ENCODE measurements around the gene ESYT2. TPM values are rescaled to one million over a fixed set of nuclear protein-coding genes. Genes with fewer than 3 reads are reported as not detected.

The ESYT2 gene
- polyA plus RNA-seq, 1 of the 3 experiments (the other 2 are of a cell fraction) = 34.2 TPM

DNA sequence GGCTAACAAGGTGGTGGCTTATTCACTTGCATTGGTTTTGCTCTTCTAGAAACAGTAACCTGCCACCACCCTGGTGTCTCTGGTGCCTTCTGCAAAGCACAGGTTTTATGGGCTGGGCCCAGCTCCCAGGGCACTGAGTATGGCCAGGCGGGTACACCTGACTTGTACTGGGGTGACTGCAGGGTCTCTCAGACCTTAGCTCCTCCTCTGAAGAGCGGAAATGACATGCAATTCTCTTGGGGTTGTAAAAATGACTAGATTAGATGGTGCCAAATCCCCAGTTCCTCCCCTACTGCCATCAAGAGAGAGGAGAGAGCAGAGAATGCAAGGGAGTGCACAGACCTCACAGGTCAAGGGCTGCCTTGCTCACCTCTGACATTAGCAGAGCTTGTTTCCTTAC, 14.7 kb downstream of the ESYT2 start:
- H2AFZ ChIP-seq (ENCODE audit: low read depth) = no peak overlapping the region
- H3K9me3 ChIP-seq = no peaks in the 10 kb centered on the region
- TF ChIP-seq RAD21 (IDR thresholded peaks at IDR 0.05; ENCODE audit: low read length) = no peak
- TF ChIP-seq NRF1 (IDR thresholded peaks at IDR 0.05; ENCODE audit: low read depth, low read length) = no peak
- TF ChIP-seq GABPA (IDR thresholded peaks at IDR 0.05; ENCODE audit: low read depth) = no peak
- TF ChIP-seq, protein P1, sequence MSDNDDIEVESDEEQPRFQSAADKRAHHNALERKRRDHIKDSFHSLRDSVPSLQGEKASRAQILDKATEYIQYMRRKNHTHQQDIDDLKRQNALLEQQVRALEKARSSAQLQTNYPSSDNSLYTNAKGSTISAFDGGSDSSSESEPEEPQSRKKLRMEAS (IDR thresholded peaks at IDR 0.05; ENCODE audit: low read depth) = no peak
- H3K9me2 ChIP-seq = no peaks in the 10 kb centered on the region
- WGBS (ENCODE audit: low lambda C conversion rate) = 92% methylated on average over 2 of the region's 2 CpGs
- peaks cover 11% of the 10 kb centered on the region; the same call in 1 of the 2 replicates for H4K20me1 ChIP-seq (ENCODE audit: insufficient read depth)
- peaks cover 22 to 24% of the 10 kb centered on the region in 2 experiments for H3K4me1 ChIP-seq (ENCODE audit: control insufficient read depth in 1 of 2, insufficient read depth in 2 of 2, low read depth in 1 of 2, low read length in 1 of 2)
- H3F3A ChIP-seq (replicated peaks; ENCODE audit: insufficient read depth) = peaks cover 20% of the 10 kb centered on the region
- H3K4me3 ChIP-seq (ENCODE audit: low read depth in 2 of 2, low read length in 1 of 2) = no peak overlapping the region
- no peak for DNase-seq
- peaks cover 0 to 6% of the 10 kb centered on the region in 2 experiments for H3K36me3 ChIP-seq (replicated peaks in 1 of 2; ENCODE audit: control insufficient read depth in 1 of 2, insufficient read depth in 2 of 2, low read length in 1 of 2)
- CTCF ChIA-PET = no interaction called here
- no peak overlapping the region for H3K9ac ChIP-seq
- H3K79me2 ChIP-seq (ENCODE audit: insufficient read depth) = peaks cover 86% of the 10 kb centered on the region
- POLR2A ChIA-PET = interaction anchor here (0.5 kb wide), 1 partner anchor 52 kb away, joined by 3 read pairs; no protein-coding TSS in a partner anchor
- H3K27ac ChIP-seq (ENCODE audit: low read depth in 2 of 2, low read length in 1 of 2) = no peak overlapping the region
- no peaks in the 10 kb centered on the region for H3K27me3 ChIP-seq (ENCODE audit: insufficient read depth)
- H3K4me2 ChIP-seq = no peak overlapping the region

DNA sequence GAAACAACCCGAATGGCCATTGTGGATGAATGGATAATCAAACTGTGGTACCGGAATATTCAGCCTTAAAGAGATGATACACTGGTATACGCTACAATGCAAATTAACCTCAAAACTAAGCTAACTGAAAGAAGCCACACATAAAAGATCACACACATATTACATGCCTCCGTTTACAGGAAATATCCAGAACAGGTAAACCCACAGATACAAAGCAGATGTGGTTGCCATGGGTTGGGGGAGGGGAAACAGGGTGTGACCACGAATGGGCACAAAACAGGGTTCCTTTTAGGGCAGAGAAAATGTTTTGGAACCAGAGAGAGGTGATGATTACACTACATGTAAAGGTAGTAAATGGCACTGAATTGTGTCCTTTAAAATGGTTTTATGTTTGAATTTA, 16.6 kb downstream of the ESYT2 start:
- H3K9me3 ChIP-seq = no peaks in the 10 kb centered on the region
- no peak overlapping the region for H3K27ac ChIP-seq (ENCODE audit: low read depth in 2 of 2, low read length in 1 of 2)
- H3K27me3 ChIP-seq (ENCODE audit: insufficient read depth) = no peaks in the 10 kb centered on the region
- H3K4me3 ChIP-seq (ENCODE audit: low read depth in 2 of 2, low read length in 1 of 2) = no peak overlapping the region
- 84% methylated on average over 5 of the region's 5 CpGs for WGBS (ENCODE audit: low lambda C conversion rate)
- peaks cover 5 to 12% of the 10 kb centered on the region in 2 experiments; a peak in 3 of 4 replicates for H3K4me1 ChIP-seq (ENCODE audit: control insufficient read depth in 1 of 2, insufficient read depth in 2 of 2, low read depth in 1 of 2, low read length in 1 of 2)
- peaks cover 4% of the 10 kb centered on the region for H3F3A ChIP-seq (replicated peaks; ENCODE audit: insufficient read depth)
- no peak overlapping the region for H3K4me2 ChIP-seq
- H3K9ac ChIP-seq = no peak overlapping the region
- H2AFZ ChIP-seq (ENCODE audit: low read depth) = no peak overlapping the region
- peaks cover 96% of the 10 kb centered on the region for H3K79me2 ChIP-seq (ENCODE audit: insufficient read depth)
- H3K9me2 ChIP-seq = no peaks in the 10 kb centered on the region
- ChIA-PET CTCF (interaction anchor here (0.7 to 1.6 kb wide), 3 partner anchors 12 to 16 kb away, joined by 3 to 4 read pairs (median 3); partner anchors contain the start of gene ESYT2), POLR2A (no interaction called here)
- H4K20me1 ChIP-seq (ENCODE audit: insufficient read depth) = peaks cover 11% of the 10 kb centered on the region; the same call in 1 of the 2 replicates
- DNase-seq = no peak
- H3K36me3 ChIP-seq (replicated peaks in 1 of 2; ENCODE audit: control insufficient read depth in 1 of 2, insufficient read depth in 2 of 2, low read length in 1 of 2) = peaks cover 0 to 18% of the 10 kb centered on the region in 2 experiments
- no peak for TF ChIP-seq MEF2A (IDR thresholded peaks at IDR 0.05; ENCODE audit: borderline replicate concordance, low read depth)
- TF ChIP-seq POLR2AphosphoS5 (IDR thresholded peaks at IDR 0.05; ENCODE audit: low read depth, low read length) = no peak
- no peak for TF ChIP-seq NRF1 (IDR thresholded peaks at IDR 0.05; ENCODE audit: low read depth, low read length)
- TF ChIP-seq SIN3A (IDR thresholded peaks at IDR 0.05; ENCODE audit: borderline replicate concordance, low read depth, low read length) = no peak
- TF ChIP-seq GABPA (IDR thresholded peaks at IDR 0.05; ENCODE audit: low read depth) = no peak
- TF ChIP-seq JUND (IDR thresholded peaks at IDR 0.05) = no peak
- no peak for TF ChIP-seq TAF1 (IDR thresholded peaks at IDR 0.05; ENCODE audit: borderline replicate concordance, low read depth, low read length)
- TF ChIP-seq, protein P2, sequence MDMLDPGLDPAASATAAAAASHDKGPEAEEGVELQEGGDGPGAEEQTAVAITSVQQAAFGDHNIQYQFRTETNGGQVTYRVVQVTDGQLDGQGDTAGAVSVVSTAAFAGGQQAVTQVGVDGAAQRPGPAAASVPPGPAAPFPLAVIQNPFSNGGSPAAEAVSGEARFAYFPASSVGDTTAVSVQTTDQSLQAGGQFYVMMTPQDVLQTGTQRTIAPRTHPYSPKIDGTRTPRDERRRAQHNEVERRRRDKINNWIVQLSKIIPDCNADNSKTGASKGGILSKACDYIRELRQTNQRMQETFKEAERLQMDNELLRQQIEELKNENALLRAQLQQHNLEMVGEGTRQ (IDR thresholded peaks at IDR 0.05; ENCODE audit: borderline replicate concordance, low read depth, low read length) = no peak
- TF ChIP-seq, protein P3, sequence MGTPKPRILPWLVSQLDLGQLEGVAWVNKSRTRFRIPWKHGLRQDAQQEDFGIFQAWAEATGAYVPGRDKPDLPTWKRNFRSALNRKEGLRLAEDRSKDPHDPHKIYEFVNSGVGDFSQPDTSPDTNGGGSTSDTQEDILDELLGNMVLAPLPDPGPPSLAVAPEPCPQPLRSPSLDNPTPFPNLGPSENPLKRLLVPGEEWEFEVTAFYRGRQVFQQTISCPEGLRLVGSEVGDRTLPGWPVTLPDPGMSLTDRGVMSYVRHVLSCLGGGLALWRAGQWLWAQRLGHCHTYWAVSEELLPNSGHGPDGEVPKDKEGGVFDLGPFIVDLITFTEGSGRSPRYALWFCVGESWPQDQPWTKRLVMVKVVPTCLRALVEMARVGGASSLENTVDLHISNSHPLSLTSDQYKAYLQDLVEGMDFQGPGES (IDR thresholded peaks at IDR 0.05; ENCODE audit: low read depth, low read length) = no peak
- TF ChIP-seq, protein P4, sequence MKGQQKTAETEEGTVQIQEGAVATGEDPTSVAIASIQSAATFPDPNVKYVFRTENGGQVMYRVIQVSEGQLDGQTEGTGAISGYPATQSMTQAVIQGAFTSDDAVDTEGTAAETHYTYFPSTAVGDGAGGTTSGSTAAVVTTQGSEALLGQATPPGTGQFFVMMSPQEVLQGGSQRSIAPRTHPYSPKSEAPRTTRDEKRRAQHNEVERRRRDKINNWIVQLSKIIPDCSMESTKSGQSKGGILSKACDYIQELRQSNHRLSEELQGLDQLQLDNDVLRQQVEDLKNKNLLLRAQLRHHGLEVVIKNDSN (IDR thresholded peaks at IDR 0.05; ENCODE audit: borderline replicate concordance, low read depth) = no peak
- TF ChIP-seq MXI1 (IDR thresholded peaks at IDR 0.05; ENCODE audit: low read depth, low read length) = no peak
- TF ChIP-seq, protein P5, sequence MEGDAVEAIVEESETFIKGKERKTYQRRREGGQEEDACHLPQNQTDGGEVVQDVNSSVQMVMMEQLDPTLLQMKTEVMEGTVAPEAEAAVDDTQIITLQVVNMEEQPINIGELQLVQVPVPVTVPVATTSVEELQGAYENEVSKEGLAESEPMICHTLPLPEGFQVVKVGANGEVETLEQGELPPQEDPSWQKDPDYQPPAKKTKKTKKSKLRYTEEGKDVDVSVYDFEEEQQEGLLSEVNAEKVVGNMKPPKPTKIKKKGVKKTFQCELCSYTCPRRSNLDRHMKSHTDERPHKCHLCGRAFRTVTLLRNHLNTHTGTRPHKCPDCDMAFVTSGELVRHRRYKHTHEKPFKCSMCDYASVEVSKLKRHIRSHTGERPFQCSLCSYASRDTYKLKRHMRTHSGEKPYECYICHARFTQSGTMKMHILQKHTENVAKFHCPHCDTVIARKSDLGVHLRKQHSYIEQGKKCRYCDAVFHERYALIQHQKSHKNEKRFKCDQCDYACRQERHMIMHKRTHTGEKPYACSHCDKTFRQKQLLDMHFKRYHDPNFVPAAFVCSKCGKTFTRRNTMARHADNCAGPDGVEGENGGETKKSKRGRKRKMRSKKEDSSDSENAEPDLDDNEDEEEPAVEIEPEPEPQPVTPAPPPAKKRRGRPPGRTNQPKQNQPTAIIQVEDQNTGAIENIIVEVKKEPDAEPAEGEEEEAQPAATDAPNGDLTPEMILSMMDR (IDR thresholded peaks at IDR 0.05) = no peak
- TF ChIP-seq CHD2 (IDR thresholded peaks at IDR 0.05; ENCODE audit: low read length, partially characterized antibody) = no peak
- TF ChIP-seq RFX5 (IDR thresholded peaks at IDR 0.05; ENCODE audit: low read length) = no peak
- TF ChIP-seq EP300 (IDR thresholded peaks at IDR 0.05; ENCODE audit: borderline replicate concordance in 1 of 2, low read depth in 1 of 2, low read length in 1 of 2) = no peak
- TF ChIP-seq, protein P6, sequence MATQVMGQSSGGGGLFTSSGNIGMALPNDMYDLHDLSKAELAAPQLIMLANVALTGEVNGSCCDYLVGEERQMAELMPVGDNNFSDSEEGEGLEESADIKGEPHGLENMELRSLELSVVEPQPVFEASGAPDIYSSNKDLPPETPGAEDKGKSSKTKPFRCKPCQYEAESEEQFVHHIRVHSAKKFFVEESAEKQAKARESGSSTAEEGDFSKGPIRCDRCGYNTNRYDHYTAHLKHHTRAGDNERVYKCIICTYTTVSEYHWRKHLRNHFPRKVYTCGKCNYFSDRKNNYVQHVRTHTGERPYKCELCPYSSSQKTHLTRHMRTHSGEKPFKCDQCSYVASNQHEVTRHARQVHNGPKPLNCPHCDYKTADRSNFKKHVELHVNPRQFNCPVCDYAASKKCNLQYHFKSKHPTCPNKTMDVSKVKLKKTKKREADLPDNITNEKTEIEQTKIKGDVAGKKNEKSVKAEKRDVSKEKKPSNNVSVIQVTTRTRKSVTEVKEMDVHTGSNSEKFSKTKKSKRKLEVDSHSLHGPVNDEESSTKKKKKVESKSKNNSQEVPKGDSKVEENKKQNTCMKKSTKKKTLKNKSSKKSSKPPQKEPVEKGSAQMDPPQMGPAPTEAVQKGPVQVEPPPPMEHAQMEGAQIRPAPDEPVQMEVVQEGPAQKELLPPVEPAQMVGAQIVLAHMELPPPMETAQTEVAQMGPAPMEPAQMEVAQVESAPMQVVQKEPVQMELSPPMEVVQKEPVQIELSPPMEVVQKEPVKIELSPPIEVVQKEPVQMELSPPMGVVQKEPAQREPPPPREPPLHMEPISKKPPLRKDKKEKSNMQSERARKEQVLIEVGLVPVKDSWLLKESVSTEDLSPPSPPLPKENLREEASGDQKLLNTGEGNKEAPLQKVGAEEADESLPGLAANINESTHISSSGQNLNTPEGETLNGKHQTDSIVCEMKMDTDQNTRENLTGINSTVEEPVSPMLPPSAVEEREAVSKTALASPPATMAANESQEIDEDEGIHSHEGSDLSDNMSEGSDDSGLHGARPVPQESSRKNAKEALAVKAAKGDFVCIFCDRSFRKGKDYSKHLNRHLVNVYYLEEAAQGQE (IDR thresholded peaks at IDR 0.05; ENCODE audit: low read depth, low read length) = no peak

All from SK-N-SH (cell line).